MCF 10A (cell line): Measurements from ENCODE around the gene NCOA5. TPM values are rescaled to one million over a fixed set of nuclear protein-coding genes. Genes with fewer than 3 reads are reported as not detected.
A peak's percentile ranks its signal among the peaks of the same experiment; 100 is the strongest.

ENCODE experiments used
- BruUV-seq: library from RNA; stranded (reverse); fragments of 400-500 nt; replicated peaks from 2 replicates; lab custom pipeline; 2021; lab: Mats Ljungman, UMichigan
- CTCF ChIA-PET: fragments of 300-600 bp; sonication (Branson Sonifier 250); formaldehyde crosslinking; extraction: SDS; loops from one replicate; lab custom pipeline; 2021; ENCODE audit warnings: antibody characterized with exemption, inconsistent platforms; lab: Yijun Ruan, JAX
- POLR2A ChIA-PET: fragments of 300-600, 350-650 bp; sonication (Branson Sonifier 250); formaldehyde crosslinking; extraction: SDS; loops from one replicate; lab custom pipeline; 2020; ENCODE audit warnings: antibody characterized with exemption, inconsistent platforms; lab: Yijun Ruan, JAX
- DNase-seq: peaks from one replicate; pipeline ENCODE4 v3.0.0-alpha.2; 2018; ENCODE audit not compliant: unreplicated experiment
- H3K27ac Mint-ChIP-seq: one replicate; pipeline ENCODE4 v1.8.0; 2022; ENCODE audit warnings: mild to moderate bottlenecking, low read depth, mixed read lengths; ENCODE audit not compliant: unreplicated experiment
- H3K27me3 Mint-ChIP-seq: one replicate; pipeline ENCODE4 v1.8.0; 2022; ENCODE audit warnings: mixed read lengths; ENCODE audit not compliant: insufficient read depth, unreplicated experiment
- H3K36me3 Mint-ChIP-seq: one replicate; pipeline ENCODE4 v1.8.0; 2022; ENCODE audit warnings: mild to moderate bottlenecking, moderate library complexity, mixed read lengths; ENCODE audit not compliant: insufficient read depth, unreplicated experiment
- H3K4me1 Mint-ChIP-seq: one replicate; pipeline ENCODE4 v1.8.0; 2022; ENCODE audit warnings: mixed read lengths; ENCODE audit not compliant: insufficient read depth, unreplicated experiment
- H3K4me3 Mint-ChIP-seq: one replicate; pipeline ENCODE4 v1.8.0; 2022; ENCODE audit warnings: mild to moderate bottlenecking, moderate library complexity, mixed read lengths; ENCODE audit not compliant: unreplicated experiment
- H3K9me3 Mint-ChIP-seq: one replicate; pipeline ENCODE4 v1.8.0; 2022; ENCODE audit warnings: mixed read lengths; ENCODE audit not compliant: unreplicated experiment
- intact Hi-C: fragments of 100-400 bp; cut with micrococcal nuclease; formaldehyde crosslinking; loops from 2 replicates; pipeline ENCODE4 v1.14.1; 2022
- total RNA-seq: library from RNA; stranded (reverse); gene quantifications from 2 replicates; pipeline ENCODE4 v1.2.3, GENCODE V29; 2022
- TF ChIP-seq, protein P1 (sequence below): fragments of 200-600 bp; IDR thresholded peaks from one replicate; pipeline ENCODE4 v1.8.0; 2022; ENCODE audit warnings: antibody characterized with exemption, mild to moderate bottlenecking; ENCODE audit not compliant: unreplicated experiment

NCOA5 gene
- total RNA-seq, 1 experiment from 2014 or later: 26.0 TPM

DNA sequence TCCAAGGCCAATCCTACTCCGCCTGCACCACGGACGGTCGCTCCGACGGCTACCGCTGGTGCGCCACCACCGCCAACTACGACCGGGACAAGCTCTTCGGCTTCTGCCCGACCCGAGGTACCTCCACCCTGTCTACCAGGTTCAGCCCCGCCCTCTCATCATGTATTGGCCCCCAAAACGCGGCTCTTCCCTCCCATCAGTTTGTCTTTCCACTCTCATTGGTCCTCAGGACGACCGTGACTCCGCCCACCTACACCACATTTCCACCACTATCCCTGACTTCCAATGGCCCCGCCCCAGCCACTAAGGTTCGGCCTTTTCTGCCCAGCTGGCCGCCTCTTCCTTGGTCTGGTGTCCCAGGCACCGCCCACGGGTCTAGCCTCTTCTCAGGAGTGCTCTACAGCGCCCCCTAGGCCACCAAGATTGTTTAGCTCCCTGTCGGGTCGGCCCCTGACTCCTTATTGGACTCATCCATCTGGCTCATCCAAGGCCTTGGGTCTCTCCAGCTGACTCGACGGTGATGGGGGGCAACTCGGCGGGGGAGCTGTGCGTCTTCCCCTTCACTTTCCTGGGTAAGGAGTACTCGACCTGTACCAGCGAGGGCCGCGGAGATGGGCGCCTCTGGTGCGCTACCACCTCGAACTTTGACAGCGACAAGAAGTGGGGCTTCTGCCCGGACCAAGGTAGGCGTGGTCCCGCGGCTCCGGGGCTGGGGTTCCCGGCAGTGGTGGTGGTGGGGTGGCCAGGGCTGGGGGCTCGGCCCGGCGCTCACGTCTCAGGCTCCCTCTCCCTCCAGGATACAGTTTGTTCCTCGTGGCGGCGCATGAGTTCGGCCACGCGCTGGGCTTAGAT is 77.9 kb downstream of the NCOA5 start:
- H3K36me3 Mint-ChIP-seq: no peaks in the 10 kb centered on the region
- H3K4me1 Mint-ChIP-seq: no peaks in the 10 kb centered on the region
- CTCF ChIA-PET: interaction anchor here (0.6 to 4.7 kb wide), 8 partner anchors 12 to 426 kb away, joined by 3 to 146 read pairs (median 8); no protein-coding TSS in a partner anchor
- no peak overlapping the region for H3K4me3 Mint-ChIP-seq
- intact Hi-C loops: no loop called here
- POLR2A ChIA-PET: interaction anchor here (0.5 to 4.0 kb wide), 3 partner anchors 18 to 1487 kb away, joined by 3 to 13 read pairs (median 3); no protein-coding TSS in a partner anchor
- TF ChIP-seq, protein P1, sequence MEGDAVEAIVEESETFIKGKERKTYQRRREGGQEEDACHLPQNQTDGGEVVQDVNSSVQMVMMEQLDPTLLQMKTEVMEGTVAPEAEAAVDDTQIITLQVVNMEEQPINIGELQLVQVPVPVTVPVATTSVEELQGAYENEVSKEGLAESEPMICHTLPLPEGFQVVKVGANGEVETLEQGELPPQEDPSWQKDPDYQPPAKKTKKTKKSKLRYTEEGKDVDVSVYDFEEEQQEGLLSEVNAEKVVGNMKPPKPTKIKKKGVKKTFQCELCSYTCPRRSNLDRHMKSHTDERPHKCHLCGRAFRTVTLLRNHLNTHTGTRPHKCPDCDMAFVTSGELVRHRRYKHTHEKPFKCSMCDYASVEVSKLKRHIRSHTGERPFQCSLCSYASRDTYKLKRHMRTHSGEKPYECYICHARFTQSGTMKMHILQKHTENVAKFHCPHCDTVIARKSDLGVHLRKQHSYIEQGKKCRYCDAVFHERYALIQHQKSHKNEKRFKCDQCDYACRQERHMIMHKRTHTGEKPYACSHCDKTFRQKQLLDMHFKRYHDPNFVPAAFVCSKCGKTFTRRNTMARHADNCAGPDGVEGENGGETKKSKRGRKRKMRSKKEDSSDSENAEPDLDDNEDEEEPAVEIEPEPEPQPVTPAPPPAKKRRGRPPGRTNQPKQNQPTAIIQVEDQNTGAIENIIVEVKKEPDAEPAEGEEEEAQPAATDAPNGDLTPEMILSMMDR: peak; percentile 32
- no peak overlapping the region for H3K27ac Mint-ChIP-seq
- peaks cover 17% of the 10 kb centered on the region for H3K27me3 Mint-ChIP-seq
- DNase-seq: no peak
- H3K9me3 Mint-ChIP-seq: no peaks in the 10 kb centered on the region
- no TSS peak for BruUV-seq

Other genes with a start within 250 kb of the NCOA5 start
- gene ACOT8, start 232.6 kb downstream of the NCOA5 start, total RNA-seq: 19.5 and 20.1 TPM in 2 replicates
- 1.4 and 2.4 TPM in 2 replicates for gene ZSWIM3, start 232.3 kb downstream of the NCOA5 start, total RNA-seq
- 7.6 and 10.3 TPM in 2 replicates for gene ZSWIM1, start 208.7 kb downstream of the NCOA5 start, total RNA-seq
- gene SPATA25, start 202.3 kb downstream of the NCOA5 start, total RNA-seq: 0.72 and 0.74 TPM in 2 replicates
- gene NEURL2, start 198.8 kb downstream of the NCOA5 start, total RNA-seq: 2.0 and 2.5 TPM in 2 replicates
- gene CTSA, start 198.6 kb downstream of the NCOA5 start, total RNA-seq: 25.3 and 39.1 TPM in 2 replicates
- 0.20 and 0.37 TPM in 2 replicates for gene PLTP, start 177.8 kb downstream of the NCOA5 start, total RNA-seq
- 14.3 and 20.5 TPM in 2 replicates for gene PCIF1, start 155.3 kb downstream of the NCOA5 start, total RNA-seq
- gene ZNF335, start 117.8 kb downstream of the NCOA5 start, total RNA-seq: 24.2 and 26.9 TPM in 2 replicates
- 0.12 TPM in 1 of 2 replicates, not detected in the other for gene MMP9, start 81.1 kb downstream of the NCOA5 start, total RNA-seq
- gene SLC12A5, start 60.7 kb downstream of the NCOA5 start, total RNA-seq: 0.75 and 0.98 TPM in 2 replicates
- 1.5 and 2.3 TPM in 2 replicates for gene CD40, start 28.4 kb upstream of the NCOA5 start, total RNA-seq
- gene CDH22, start 218.5 kb upstream of the NCOA5 start, total RNA-seq: not detected in 2 replicates